ENCODE results near the gene GATA1. TPM values are rescaled to one million over a fixed set of nuclear protein-coding genes. Genes with fewer than 3 reads are reported as not detected.
A peak's percentile ranks its signal among the peaks of the same experiment; 100 is the strongest.

GATA1 gene
- total RNA-seq, 1 donor from 2014 or later: not detected

DNA sequence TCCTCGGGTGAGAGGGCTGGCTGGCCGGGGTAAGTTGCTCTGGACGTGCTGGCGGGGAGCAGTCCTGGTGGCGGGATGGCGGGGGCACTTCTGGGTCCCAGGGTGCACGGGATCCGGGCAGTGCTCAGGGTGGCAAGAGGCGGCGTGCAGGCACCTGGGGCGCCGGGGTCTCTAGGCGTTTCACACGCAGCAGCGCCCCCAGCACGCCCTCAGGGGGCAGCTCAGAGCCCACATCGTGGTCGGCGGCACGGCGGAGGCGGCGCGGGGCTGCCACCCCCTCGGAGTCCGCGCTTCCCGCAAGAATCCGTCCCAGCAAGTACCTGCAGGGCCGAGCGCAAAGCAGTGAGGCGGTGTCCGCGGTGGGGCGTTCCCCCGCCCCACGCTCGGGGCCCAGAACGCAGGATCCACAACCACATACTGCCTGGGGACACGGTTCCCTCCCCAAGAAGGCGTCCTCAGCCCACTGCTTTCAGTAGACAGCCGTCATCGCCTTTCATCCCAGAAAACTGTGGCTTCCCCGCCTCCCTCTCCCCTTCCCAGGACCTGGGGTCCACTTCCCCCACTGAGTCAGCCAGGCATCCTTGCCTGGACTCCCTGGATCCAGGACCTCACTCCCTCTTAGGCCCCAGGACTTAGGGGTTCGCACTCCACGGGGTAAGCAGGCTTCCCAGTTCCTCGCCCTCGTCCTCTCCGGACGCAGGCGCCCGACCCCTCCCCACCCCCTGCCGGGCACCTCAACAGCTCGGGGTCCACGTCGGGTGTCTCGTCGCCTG lies 44.9 kb downstream of the GATA1 start:
- peaks cover 6% of the 10 kb centered on the region for H3K9me3 Mint-ChIP-seq (ENCODE audit: unreplicated experiment)
- no peak overlapping the region for H3K27ac Mint-ChIP-seq (ENCODE audit: unreplicated experiment)
- peaks cover 14% of the 10 kb centered on the region for H3K27me3 Mint-ChIP-seq (ENCODE audit: unreplicated experiment)
- no peaks in the 10 kb centered on the region for H3K36me3 Mint-ChIP-seq (ENCODE audit: unreplicated experiment)
- peaks cover 6% of the 10 kb centered on the region for H3K4me1 Mint-ChIP-seq (ENCODE audit: low read depth, unreplicated experiment)
- TF ChIP-seq, protein P1, sequence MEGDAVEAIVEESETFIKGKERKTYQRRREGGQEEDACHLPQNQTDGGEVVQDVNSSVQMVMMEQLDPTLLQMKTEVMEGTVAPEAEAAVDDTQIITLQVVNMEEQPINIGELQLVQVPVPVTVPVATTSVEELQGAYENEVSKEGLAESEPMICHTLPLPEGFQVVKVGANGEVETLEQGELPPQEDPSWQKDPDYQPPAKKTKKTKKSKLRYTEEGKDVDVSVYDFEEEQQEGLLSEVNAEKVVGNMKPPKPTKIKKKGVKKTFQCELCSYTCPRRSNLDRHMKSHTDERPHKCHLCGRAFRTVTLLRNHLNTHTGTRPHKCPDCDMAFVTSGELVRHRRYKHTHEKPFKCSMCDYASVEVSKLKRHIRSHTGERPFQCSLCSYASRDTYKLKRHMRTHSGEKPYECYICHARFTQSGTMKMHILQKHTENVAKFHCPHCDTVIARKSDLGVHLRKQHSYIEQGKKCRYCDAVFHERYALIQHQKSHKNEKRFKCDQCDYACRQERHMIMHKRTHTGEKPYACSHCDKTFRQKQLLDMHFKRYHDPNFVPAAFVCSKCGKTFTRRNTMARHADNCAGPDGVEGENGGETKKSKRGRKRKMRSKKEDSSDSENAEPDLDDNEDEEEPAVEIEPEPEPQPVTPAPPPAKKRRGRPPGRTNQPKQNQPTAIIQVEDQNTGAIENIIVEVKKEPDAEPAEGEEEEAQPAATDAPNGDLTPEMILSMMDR (IDR thresholded peaks at IDR 0.05; ENCODE audit: partially characterized antibody, unreplicated experiment): no peak
- H3K4me3 Mint-ChIP-seq (ENCODE audit: unreplicated experiment): no peak overlapping the region
- no peak for DNase-seq

DNA sequence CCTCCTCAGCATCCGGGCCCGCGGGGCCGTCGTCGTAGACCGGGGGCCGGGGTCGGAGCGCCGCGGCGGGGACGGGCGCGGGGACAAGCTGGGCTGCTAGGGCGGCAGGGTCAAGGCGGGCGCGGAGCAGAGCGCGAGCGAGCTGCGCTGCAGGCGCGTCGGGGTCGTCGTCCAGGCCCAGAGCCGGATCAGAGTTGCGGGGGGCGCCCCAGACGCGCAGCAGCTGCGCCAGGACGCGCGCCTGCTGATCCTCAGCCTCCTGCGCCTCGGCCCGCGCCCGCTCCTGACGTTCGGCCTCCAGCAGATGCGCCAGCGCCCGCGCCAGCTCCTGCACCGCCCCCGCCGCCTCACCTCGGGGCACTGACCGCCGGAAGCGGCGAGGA lies 45.5 kb downstream of the GATA1 start:
- Mint-ChIP-seq H3K4me1 (ENCODE audit: low read depth, unreplicated experiment) (peaks cover 8% of the 10 kb centered on the region), H3K27ac (ENCODE audit: unreplicated experiment) (no peak overlapping the region), H3K36me3 (ENCODE audit: unreplicated experiment) (no peaks in the 10 kb centered on the region), H3K4me3 (ENCODE audit: unreplicated experiment) (no peak overlapping the region), H3K9me3 (ENCODE audit: unreplicated experiment) (peaks cover 6% of the 10 kb centered on the region), H3K27me3 (ENCODE audit: unreplicated experiment) (peaks cover 16% of the 10 kb centered on the region)
- peak; percentile 52 for DNase-seq
- TF ChIP-seq, protein P1 (IDR thresholded peaks at IDR 0.05; ENCODE audit: partially characterized antibody, unreplicated experiment): no peak

DNA sequence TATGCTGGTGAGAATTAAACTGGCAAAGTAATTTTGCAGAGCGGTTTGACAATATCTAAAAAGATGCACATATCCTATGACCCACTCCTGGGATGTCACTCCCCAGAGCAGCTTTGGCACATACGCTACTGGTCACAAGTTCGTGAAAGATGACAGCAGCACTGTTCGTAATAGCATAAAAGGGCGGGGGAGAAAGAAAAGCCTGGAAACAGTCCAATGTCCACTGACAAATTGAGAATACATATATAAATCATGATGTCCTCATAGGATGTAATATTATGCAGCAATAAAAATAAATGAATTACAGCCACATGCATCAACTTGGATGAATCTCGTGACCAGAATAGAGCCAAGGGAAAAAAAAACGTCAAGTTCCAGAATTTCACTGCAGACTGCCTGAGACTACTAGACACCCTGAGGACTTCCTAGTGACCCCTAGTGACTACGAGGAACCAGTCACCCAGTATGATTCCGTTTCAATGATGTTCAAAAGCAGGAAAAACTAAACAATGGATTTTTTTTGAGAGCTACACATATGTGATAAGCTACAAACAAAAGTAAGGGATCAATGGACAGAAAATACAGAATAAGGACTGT lies 47.2 kb downstream of the GATA1 start:
- TF ChIP-seq, protein P1 (IDR thresholded peaks at IDR 0.05; ENCODE audit: partially characterized antibody, unreplicated experiment): no peak

GRCh38 chrX:48834383-48834709 lies 48.0 kb downstream of the GATA1 start:
- Mint-ChIP-seq H3K9me3 (ENCODE audit: unreplicated experiment) (peaks cover 6% of the 10 kb centered on the region), H3K4me3 (ENCODE audit: unreplicated experiment) (peak overlapping the region; percentile 97), H3K27me3 (ENCODE audit: unreplicated experiment) (peaks cover 9% of the 10 kb centered on the region), H3K27ac (ENCODE audit: unreplicated experiment) (peak overlapping the region; percentile 93), H3K36me3 (ENCODE audit: unreplicated experiment) (no peaks in the 10 kb centered on the region), H3K4me1 (ENCODE audit: low read depth, unreplicated experiment) (peaks cover 6% of the 10 kb centered on the region)
- TF ChIP-seq, protein P1 (IDR thresholded peaks at IDR 0.05; ENCODE audit: partially characterized antibody, unreplicated experiment): no peak
- DNase-seq: no peak

More for the DNA sequence above, 47.2 kb downstream of the GATA1 start:
- H3K36me3 Mint-ChIP-seq (ENCODE audit: unreplicated experiment): no peaks in the 10 kb centered on the region
- peak overlapping the region; percentile 93 for H3K27ac Mint-ChIP-seq (ENCODE audit: unreplicated experiment)
- peak overlapping the region; percentile 97 for H3K4me3 Mint-ChIP-seq (ENCODE audit: unreplicated experiment)
- DNase-seq: no peak
- peaks cover 11% of the 10 kb centered on the region for H3K27me3 Mint-ChIP-seq (ENCODE audit: unreplicated experiment)
- H3K4me1 Mint-ChIP-seq (ENCODE audit: low read depth, unreplicated experiment): peaks cover 6% of the 10 kb centered on the region
- H3K9me3 Mint-ChIP-seq (ENCODE audit: unreplicated experiment): peaks cover 6% of the 10 kb centered on the region
